NB4 (cell line): ENCODE data around the gene C10orf105.

Experiments
- DNase-seq: peaks from one replicate; pipeline ENCODE4 v3.0.0; 2010; ENCODE audit warnings: low read depth
- H3K4me3 ChIP-seq: one replicate; pipeline ENCODE4 v1.5.1; 2011; ENCODE audit warnings: mild to moderate bottlenecking, low read depth, low read length, moderate library complexity
- MAX ChIP-seq: IDR thresholded peaks from 2 replicates; pipeline ENCODE4 v1.6.1; 2011; ENCODE audit warnings: low read depth, low read length
- MYC ChIP-seq: IDR thresholded peaks from 2 replicates; pipeline ENCODE4 v1.6.1; 2011; ENCODE audit warnings: low read depth, low read length
- POLR2A ChIP-seq: IDR thresholded peaks from 2 replicates; pipeline ENCODE4 v1.6.1; 2011; ENCODE audit warnings: mild to moderate bottlenecking; ENCODE audit not compliant: insufficient read length; ENCODE audit errors: extremely low read depth
- TF ChIP-seq, protein P1 (sequence below): IDR thresholded peaks from one replicate; pipeline ENCODE4 v1.5.1; 2012; ENCODE audit warnings: low read depth, low read length

C10orf105 gene

GRCh38 chr10:71687480-71687879 is 32.1 kb downstream of the C10orf105 start:
- TF ChIP-seq MAX, result no peak
- no peak for TF ChIP-seq POLR2A
- TF ChIP-seq, protein P1, sequence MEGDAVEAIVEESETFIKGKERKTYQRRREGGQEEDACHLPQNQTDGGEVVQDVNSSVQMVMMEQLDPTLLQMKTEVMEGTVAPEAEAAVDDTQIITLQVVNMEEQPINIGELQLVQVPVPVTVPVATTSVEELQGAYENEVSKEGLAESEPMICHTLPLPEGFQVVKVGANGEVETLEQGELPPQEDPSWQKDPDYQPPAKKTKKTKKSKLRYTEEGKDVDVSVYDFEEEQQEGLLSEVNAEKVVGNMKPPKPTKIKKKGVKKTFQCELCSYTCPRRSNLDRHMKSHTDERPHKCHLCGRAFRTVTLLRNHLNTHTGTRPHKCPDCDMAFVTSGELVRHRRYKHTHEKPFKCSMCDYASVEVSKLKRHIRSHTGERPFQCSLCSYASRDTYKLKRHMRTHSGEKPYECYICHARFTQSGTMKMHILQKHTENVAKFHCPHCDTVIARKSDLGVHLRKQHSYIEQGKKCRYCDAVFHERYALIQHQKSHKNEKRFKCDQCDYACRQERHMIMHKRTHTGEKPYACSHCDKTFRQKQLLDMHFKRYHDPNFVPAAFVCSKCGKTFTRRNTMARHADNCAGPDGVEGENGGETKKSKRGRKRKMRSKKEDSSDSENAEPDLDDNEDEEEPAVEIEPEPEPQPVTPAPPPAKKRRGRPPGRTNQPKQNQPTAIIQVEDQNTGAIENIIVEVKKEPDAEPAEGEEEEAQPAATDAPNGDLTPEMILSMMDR, result no peak
- TF ChIP-seq MYC, result no peak
- no peak overlapping the region for H3K4me3 ChIP-seq
- no peak for DNase-seq

GRCh38 chr10:71687077-71687476 is 32.5 kb downstream of the C10orf105 start:
- TF ChIP-seq POLR2A (no peak), MAX (no peak), MYC (no peak)
- TF ChIP-seq, protein P1, result no peak
- DNase-seq, result no peak
- no peak overlapping the region for H3K4me3 ChIP-seq

GRCh38 chr10:71685554-71686232 is 33.9 kb downstream of the C10orf105 start:
- DNase-seq, result no peak
- no peak overlapping the region for H3K4me3 ChIP-seq
- TF ChIP-seq, protein P1, result no peak

DNA sequence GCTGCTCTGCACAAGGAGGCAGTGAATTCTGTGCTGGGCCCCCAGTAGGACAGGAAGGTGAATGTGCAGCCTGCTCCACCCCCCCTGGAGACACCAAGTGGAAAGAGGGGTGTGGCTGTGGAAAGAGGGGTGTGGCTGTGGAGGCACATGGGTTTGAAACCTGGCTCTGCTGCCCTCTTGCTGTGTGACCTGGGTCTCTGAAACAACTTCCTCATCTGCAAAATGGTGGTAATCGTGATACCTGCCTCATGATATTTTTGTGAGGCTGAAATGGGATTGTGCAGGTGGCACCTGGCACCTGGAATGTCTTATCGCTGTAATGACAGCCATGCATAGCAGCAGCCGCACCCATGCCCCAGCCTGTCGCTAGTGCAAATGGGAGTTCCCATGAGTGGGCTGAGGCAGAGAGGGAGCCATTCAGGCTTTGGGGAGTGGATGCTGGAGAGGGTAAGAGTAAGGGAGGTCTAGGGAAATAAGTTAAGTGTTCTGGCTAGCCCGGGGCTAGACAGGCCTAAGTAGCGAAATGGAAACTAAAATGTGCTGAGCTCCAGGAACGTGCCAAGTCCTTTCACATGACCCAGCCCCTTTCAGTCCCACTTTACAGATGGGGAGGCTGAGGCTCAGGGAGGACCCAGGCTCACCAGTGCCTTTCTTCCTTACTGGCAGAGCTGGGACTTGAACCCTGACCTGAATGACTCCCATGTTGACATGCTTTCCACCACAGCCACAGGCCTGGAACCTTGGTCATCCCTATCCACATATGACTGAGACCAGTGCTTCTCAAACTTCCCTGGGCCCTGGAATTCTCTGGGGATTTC is 35.0 kb downstream of the C10orf105 start:
- DNase-seq, result peak; percentile 55
- no peak overlapping the region for H3K4me3 ChIP-seq
- TF ChIP-seq POLR2A (no peak), MYC (no peak), MAX (no peak; the same call in 1 of the 2 replicates)
- TF ChIP-seq, protein P1, result no peak

- TF ChIP-seq, protein P1, result no peak
- TF ChIP-seq MYC, result no peak
- TF ChIP-seq POLR2A, result no peak
- TF ChIP-seq MAX, result no peak
- DNase-seq, result no peak
These were observed 36.3 kb downstream of the C10orf105 start for GRCh38 chr10:71683301-71683700.

More at GRCh38 chr10:71683301-71683700, 36.3 kb downstream of the C10orf105 start:
- H3K4me3 ChIP-seq, result no peak overlapping the region
